22Rv1 (cell line): ENCODE measurements around the gene MREG.

ENCODE experiments used
- H3K27ac ChIP-seq: fragments of 450-650 bp; 2 replicates; pipeline ENCODE4 v1.5.1; 2017
- CTCF ChIP-seq: fragments of 450-650 bp; IDR thresholded peaks from 2 replicates; pipeline ENCODE4 v1.5.1; 2017; ENCODE audit warnings: mild to moderate bottlenecking
- ZFX ChIP-seq: fragments of 450-650 bp; IDR thresholded peaks from 2 replicates; pipeline ENCODE4 v1.6.1; 2017; ENCODE audit warnings: antibody characterized with exemption, borderline replicate concordance

MREG gene

GRCh38 chr2:216013080-216013909 is at the start of gene MREG:
Gene MREG (minus strand): TSS chr2:216013551. CDS start chr2:216013327, 224 bp downstream.
- H3K27ac ChIP-seq = no peak within 1 kb of the TSS
- TF ChIP-seq ZFX (no peak), CTCF (peak; percentile 85)

- no peak overlapping the region for H3K27ac ChIP-seq
- peak; percentile 18; the same call in 1 of the 2 replicates for TF ChIP-seq CTCF
- TF ChIP-seq ZFX = no peak
Measured at GRCh38 chr2:216059233-216059834, 46.0 kb upstream of the MREG start.

- H3K27ac ChIP-seq = no peak overlapping the region
- TF ChIP-seq CTCF (no peak), ZFX (no peak)
Measured at GRCh38 chr2:216057688-216058193, 44.4 kb upstream of the MREG start.

GRCh38 chr2:216056739-216057138 is 43.4 kb upstream of the MREG start:
- no peak overlapping the region for H3K27ac ChIP-seq
- no peak for TF ChIP-seq CTCF
- TF ChIP-seq ZFX = no peak

- H3K27ac ChIP-seq = no peak overlapping the region
- TF ChIP-seq ZFX (no peak), CTCF (no peak)
Measured at GRCh38 chr2:216055680-216056079, 42.3 kb upstream of the MREG start.

- H3K27ac ChIP-seq = no peak overlapping the region
- TF ChIP-seq ZFX = no peak
- TF ChIP-seq CTCF = no peak
Measured at GRCh38 chr2:216052420-216052819, 39.1 kb upstream of the MREG start.

GRCh38 chr2:216051350-216051749 is 38.0 kb upstream of the MREG start:
- TF ChIP-seq CTCF (no peak), ZFX (no peak)
- no peak overlapping the region for H3K27ac ChIP-seq
